ENCODE data around the gene SIAH2.

- TF ChIP-seq ZBTB8A (IDR thresholded peaks at IDR 0.05; ENCODE audit: partially characterized antibody), result no peak
- TF ChIP-seq, protein P1, sequence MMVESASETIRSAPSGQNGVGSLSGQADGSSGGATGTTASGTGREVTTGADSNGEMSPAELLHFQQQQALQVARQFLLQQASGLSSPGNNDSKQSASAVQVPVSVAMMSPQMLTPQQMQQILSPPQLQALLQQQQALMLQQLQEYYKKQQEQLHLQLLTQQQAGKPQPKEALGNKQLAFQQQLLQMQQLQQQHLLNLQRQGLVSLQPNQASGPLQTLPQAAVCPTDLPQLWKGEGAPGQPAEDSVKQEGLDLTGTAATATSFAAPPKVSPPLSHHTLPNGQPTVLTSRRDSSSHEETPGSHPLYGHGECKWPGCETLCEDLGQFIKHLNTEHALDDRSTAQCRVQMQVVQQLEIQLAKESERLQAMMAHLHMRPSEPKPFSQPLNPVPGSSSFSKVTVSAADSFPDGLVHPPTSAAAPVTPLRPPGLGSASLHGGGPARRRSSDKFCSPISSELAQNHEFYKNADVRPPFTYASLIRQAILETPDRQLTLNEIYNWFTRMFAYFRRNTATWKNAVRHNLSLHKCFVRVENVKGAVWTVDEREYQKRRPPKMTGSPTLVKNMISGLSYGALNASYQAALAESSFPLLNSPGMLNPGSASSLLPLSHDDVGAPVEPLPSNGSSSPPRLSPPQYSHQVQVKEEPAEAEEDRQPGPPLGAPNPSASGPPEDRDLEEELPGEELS (CRISPR knock-in tag; IDR thresholded peaks at IDR 0.05; ENCODE audit: borderline replicate concordance), result no peak
- TF ChIP-seq TEAD4 (IDR thresholded peaks at IDR 0.05; ENCODE audit: low read length), result no peak
- TF ChIP-seq TEAD4 (CRISPR knock-in tag; IDR thresholded peaks at IDR 0.05; ENCODE audit: borderline replicate concordance), result no peak
- TF ChIP-seq, protein P2, sequence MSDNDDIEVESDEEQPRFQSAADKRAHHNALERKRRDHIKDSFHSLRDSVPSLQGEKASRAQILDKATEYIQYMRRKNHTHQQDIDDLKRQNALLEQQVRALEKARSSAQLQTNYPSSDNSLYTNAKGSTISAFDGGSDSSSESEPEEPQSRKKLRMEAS (CRISPR knock-in tag; IDR thresholded peaks at IDR 0.05), result no peak
These were observed 35.2 kb upstream of the SIAH2 start for GRCh38 chr3:150798122-150798618.
